ENCODE results near the gene USP7. TPM values are rescaled to one million over a fixed set of nuclear protein-coding genes. Genes with fewer than 3 reads are reported as not detected.

The USP7 gene
- total RNA-seq, 1 experiment from 2014 or later = 125 TPM

GRCh38 chr16:8882725-8883377 lies 80.9 kb downstream of the USP7 start:
- Histone ChIP-seq H3K4me3 (ENCODE audit: low read depth in 2 of 2, low read length in 2 of 2) (no peak overlapping the region), H3K9me3 (ENCODE audit: control insufficient read depth, insufficient read depth, low read depth, low read length) (no peaks in the 10 kb centered on the region), H3K4me1 (ENCODE audit: control insufficient read depth, insufficient read depth, low read length) (peaks cover 4% of the 10 kb centered on the region; the same call in 1 of the 2 replicates), H3K27me3 (ENCODE audit: control insufficient read depth, insufficient read depth, low read length) (no peaks in the 10 kb centered on the region), H3K27ac (ENCODE audit: low read length) (no peak overlapping the region), H3K36me3 (ENCODE audit: control insufficient read depth, insufficient read depth, low read length) (no peaks in the 10 kb centered on the region)
- BruUV-seq (replicated peaks) = no TSS peak
- ATAC-seq = no peak
- CTCF ChIA-PET = no interaction called here
- in situ Hi-C loops (cut with HindIII; ENCODE audit: low pct_unique_long_range_greater_than_20kb, low sequenced_read_pairs) = no loop called here
- intact Hi-C loops (cut with micrococcal nuclease; ENCODE audit: unreplicated experiment) = loop anchor here (5.0 kb wide), 1 partner anchor 316 kb away; no protein-coding TSS in a partner anchor
- no peak for TF ChIP-seq REST (IDR thresholded peaks at IDR 0.05; ENCODE audit: insufficient read depth in 1 of 2, low read depth in 2 of 2, low read length in 1 of 2)
- TF ChIP-seq TCF7L2 (IDR thresholded peaks at IDR 0.05; ENCODE audit: low read depth, low read length) = no peak
- no peak for DNase-seq (ENCODE audit: low read depth, low spot score)
- POLR2A ChIA-PET = no interaction called here

- DNase-seq (ENCODE audit: low read depth, low spot score) = no peak
- Histone ChIP-seq H3K27me3 (ENCODE audit: control insufficient read depth, insufficient read depth, low read length) (no peaks in the 10 kb centered on the region), H3K36me3 (ENCODE audit: control insufficient read depth, insufficient read depth, low read length) (no peaks in the 10 kb centered on the region), H3K4me3 (ENCODE audit: low read depth in 2 of 2, low read length in 2 of 2) (no peak within 1 kb of the TSS), H3K4me1 (ENCODE audit: control insufficient read depth, insufficient read depth, low read length) (peaks cover 4% of the 10 kb centered on the region; the same call in 1 of the 2 replicates), H3K9me3 (ENCODE audit: control insufficient read depth, insufficient read depth, low read depth, low read length) (no peaks in the 10 kb centered on the region), H3K27ac (ENCODE audit: low read length) (no peak within 1 kb of the TSS)
- BruUV-seq (replicated peaks) = no TSS peak
- in situ Hi-C loops (cut with HindIII; ENCODE audit: low pct_unique_long_range_greater_than_20kb, low sequenced_read_pairs) (no loop called here), intact Hi-C loops (cut with micrococcal nuclease; ENCODE audit: unreplicated experiment) (loop anchor here (5.0 kb wide), 1 partner anchor 315 kb away; no protein-coding TSS in a partner anchor)
- no peak for ATAC-seq
- POLR2A ChIA-PET = no interaction called here
- CTCF ChIA-PET = no interaction called here
- no peak for TF ChIP-seq POLR2AphosphoS5 (IDR thresholded peaks at IDR 0.05; ENCODE audit: low read depth, low read length)
- TF ChIP-seq REST (IDR thresholded peaks at IDR 0.05; ENCODE audit: insufficient read depth in 1 of 2, low read depth in 2 of 2, low read length in 1 of 2) = no peak
- TF ChIP-seq CTCF (IDR thresholded peaks at IDR 0.05) = no peak
- no peak for TF ChIP-seq TCF7L2 (IDR thresholded peaks at IDR 0.05; ENCODE audit: low read depth, low read length)
- TF ChIP-seq SIN3A (IDR thresholded peaks at IDR 0.05; ENCODE audit: borderline replicate concordance, insufficient read depth, low read depth, low read length) = no peak
These were observed 81.6 kb downstream of the USP7 start, which contains the start of gene LITAFD for GRCh38 chr16:8882041-8882617. TSS of gene LITAFD (plus strand) at chr16:8882351. CDS start at chr16:8884356, 2,005 bp downstream.

Measured in Panc1 (cell line).